Sigmoid colon (tissue), 7 donors: ENCODE results near the gene EFCAB9. TPM values are rescaled to one million over a fixed set of nuclear protein-coding genes. Genes with fewer than 3 reads are reported as not detected.
"Not testable (repeated sequence)": the region's sequence is repeated elsewhere in the genome, so short reads cannot be mapped to it uniquely, and the experiment has no call there.

Experiments used
- DNase-seq: peaks from one replicate; pipeline ENCODE4 v3.0.0-alpha.2; 2019
- H3K27ac ChIP-seq, 4 donors: fragments of 200-600 bp; sonication (generic); one replicate each; pipeline ENCODE4 v1.5.1; 2016 to 2019; ENCODE audit warnings: mild to moderate bottlenecking in 1 of 4
- H3K27me3 ChIP-seq, 3 donors: fragments of 200-600 bp; sonication (generic); one replicate each; pipeline ENCODE4 v1.5.1; 2019; ENCODE audit warnings: mild to moderate bottlenecking in 1 of 3
- H3K36me3 ChIP-seq, 4 donors: fragments of 200-600 bp; sonication (generic); one replicate each; pipeline ENCODE4 v1.5.1; 2016 to 2019
- H3K4me1 ChIP-seq, 4 donors: fragments of 200-600 bp; sonication (generic); one replicate each; pipeline ENCODE4 v1.5.1; 2017 to 2019
- H3K4me3 ChIP-seq, 4 donors: fragments of 200-600 bp; sonication (generic); one replicate each; pipeline ENCODE4 v1.5.1; 2017 to 2019; ENCODE audit warnings: mild to moderate bottlenecking in 2 of 4, moderate library complexity in 1 of 4
- H3K9me3 ChIP-seq, 4 donors: fragments of 200-600 bp in 3 of 4; sonication (generic) in 3 of 4; one replicate each; pipeline versions ENCODE4 v1.5.1 to v1.6.1; 2013 to 2019
- EP300 ChIP-seq, 4 donors: sonication (generic); formaldehyde crosslinking; IDR thresholded peaks; one replicate each; pipeline ENCODE4 v1.6.1; 2017; ENCODE audit warnings: antibody characterized with exemption in 4 of 4
- POLR2A ChIP-seq, 2 donors: fragments of 450-650 bp; IDR thresholded peaks; one replicate each; pipeline ENCODE4 v1.6.1; 2016; ENCODE audit warnings: antibody characterized with exemption in 2 of 2, mild to moderate bottlenecking in 2 of 2, moderate library complexity in 2 of 2
- POLR2AphosphoS5 ChIP-seq, 4 donors: sonication (generic); formaldehyde crosslinking; IDR thresholded peaks; one replicate each; pipeline ENCODE4 v1.6.1; 2017; ENCODE audit warnings: antibody characterized with exemption in 4 of 4
- WGBS, 2 donors: extraction: QIAGEN DNeasy Blood & Tissue Kit; methylation state at CpG; one replicate each; pipeline ENCODE4 v1.1.7; 2013; 5-methylcytosine and 5-hydroxymethylcytosine counted together
- intact Hi-C: fragments of 100-400 bp; cut with DNase I; formaldehyde crosslinking; loops from one replicate; pipeline ENCODE4 v1.15.1; 2023
- polyA plus RNA-seq, 3 donors: library from polyadenylated mRNA; stranded (reverse); fragments of 200-250 nt; gene quantifications; one replicate each; pipeline ENCODE4 v1.2.3, GENCODE V29; 2013
- total RNA-seq, 4 donors: library from RNA; depleted of rRNA; stranded (reverse); fragments of >200 nt; gene quantifications; one replicate each; pipeline ENCODE4 v1.1.0, GENCODE V29; 2016
- TF ChIP-seq, protein P1 (sequence below), 4 experiments: fragments of 450-650 bp in 3 of 4; fragments of 200-600 bp in 1 of 4; IDR thresholded peaks; one replicate each; pipeline ENCODE4 v1.5.1; 2016 to 2019; ENCODE audit warnings: antibody characterized with exemption in 4 of 4, mild to moderate bottlenecking in 3 of 4, moderate library complexity in 2 of 4
- donor health status: healthy with polysubstance abuse.
- donor health status: Bipolar disorder and iron deficiency.
- donor health status: healthy.

EFCAB9 gene
- total and polyA plus RNA-seq, 7 donors = not detected

DNA sequence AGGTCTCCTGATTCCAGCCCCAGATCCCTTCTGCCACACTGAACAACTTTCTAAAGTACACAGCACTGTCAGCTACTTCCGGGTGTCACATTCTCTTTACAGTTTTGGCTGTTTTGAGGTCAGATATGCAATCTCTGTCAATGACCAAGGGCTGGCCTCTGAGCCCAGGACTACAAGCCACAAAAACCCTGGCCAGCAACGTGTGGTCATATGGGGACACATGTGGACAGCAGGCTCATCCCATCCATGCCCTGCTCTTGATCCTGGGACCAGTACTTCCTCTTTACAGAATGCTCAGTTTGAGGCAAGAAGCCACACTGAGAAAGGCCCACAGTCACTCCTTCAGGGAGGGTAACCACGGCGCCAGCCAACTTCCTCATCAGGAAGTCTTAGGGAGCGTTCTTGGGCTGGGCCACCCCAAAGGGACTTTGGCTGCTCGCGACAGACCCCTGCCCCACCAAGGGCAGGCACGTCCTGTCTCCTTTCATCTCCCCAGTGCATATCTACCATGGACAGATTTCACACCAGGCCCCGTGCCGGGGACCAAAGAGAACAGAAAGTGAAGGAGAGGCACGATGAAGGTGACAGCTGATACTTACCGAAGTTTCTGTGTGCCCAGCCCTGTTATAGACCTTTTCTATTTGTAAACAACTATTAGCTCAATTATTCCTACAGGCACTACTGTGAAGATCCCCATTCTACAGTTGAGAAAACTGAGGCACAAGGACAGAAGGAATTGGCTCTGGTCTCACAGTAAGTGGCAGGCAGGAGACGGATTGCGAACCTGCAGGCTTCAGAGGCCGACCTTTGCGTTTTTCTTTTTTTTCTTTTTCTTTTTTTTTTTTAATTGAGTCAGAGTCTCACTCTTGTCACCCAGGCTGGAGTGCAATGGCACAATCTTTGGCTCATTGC, 43.2 kb upstream of the EFCAB9 start:
- H3K36me3 ChIP-seq = peaks cover 0 to 16% (median 0%) of the 10 kb centered on the region in 4 donors
- H3K27ac ChIP-seq = peak overlapping the region in 2 of 4 donors; percentile 7 to 38
- intact Hi-C loops = no loop called here
- peak; percentile 79 for DNase-seq
- H3K4me3 ChIP-seq = no peak overlapping the region
- no peak for TF ChIP-seq POLR2AphosphoS5 (IDR thresholded peaks at IDR 0.05)
- WGBS, 2 donors = 54 to 72% methylated on average over 16 of the region's 16 CpGs
- H3K27me3 ChIP-seq = no peaks in the 10 kb centered on the region
- H3K9me3 ChIP-seq = no peaks in the 10 kb centered on the region
- H3K4me1 ChIP-seq = no peaks in the 10 kb centered on the region

DNA sequence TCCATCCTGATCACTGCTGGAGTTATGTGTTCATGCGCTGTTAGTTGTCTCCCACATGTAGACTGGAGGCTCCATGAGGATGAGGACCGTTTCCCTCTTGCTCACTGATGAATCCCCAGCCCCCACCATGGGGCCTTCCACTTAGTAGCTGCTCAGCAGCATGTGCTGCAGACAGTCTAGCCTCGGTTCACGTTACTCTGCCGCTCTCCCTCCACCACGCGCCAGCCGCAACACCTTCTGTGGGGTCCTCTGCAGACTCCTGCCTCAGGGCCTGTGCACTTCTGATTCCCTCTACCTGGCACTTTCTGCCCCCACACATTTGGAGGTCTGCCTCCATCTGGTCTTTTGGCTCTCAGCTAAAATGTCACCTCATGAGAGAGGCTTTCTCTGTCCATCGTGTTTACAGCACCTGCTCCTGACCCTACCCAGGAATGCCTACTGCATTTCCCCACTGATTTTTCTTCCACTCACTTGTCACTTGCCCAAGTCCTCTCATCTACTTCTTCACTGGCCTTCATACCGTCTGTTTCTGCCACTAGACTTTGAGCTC, 42.2 kb upstream of the EFCAB9 start:
- 94 to 95% methylated on average over 10 of the region's 10 CpGs for WGBS, 2 donors
- no peaks in the 10 kb centered on the region for H3K4me1 ChIP-seq
- no peaks in the 10 kb centered on the region for H3K27me3 ChIP-seq
- no peak for DNase-seq
- intact Hi-C loops = no loop called here
- no peaks in the 10 kb centered on the region for H3K9me3 ChIP-seq
- no peak overlapping the region for H3K27ac ChIP-seq
- peaks cover 0 to 22% (median 0%) of the 10 kb centered on the region in 4 donors for H3K36me3 ChIP-seq
- TF ChIP-seq POLR2AphosphoS5 (IDR thresholded peaks at IDR 0.05) = no peak
- TF ChIP-seq POLR2A (IDR thresholded peaks at IDR 0.05) = no peak
- TF ChIP-seq EP300 (IDR thresholded peaks at IDR 0.05) = no peak
- TF ChIP-seq, protein P1, sequence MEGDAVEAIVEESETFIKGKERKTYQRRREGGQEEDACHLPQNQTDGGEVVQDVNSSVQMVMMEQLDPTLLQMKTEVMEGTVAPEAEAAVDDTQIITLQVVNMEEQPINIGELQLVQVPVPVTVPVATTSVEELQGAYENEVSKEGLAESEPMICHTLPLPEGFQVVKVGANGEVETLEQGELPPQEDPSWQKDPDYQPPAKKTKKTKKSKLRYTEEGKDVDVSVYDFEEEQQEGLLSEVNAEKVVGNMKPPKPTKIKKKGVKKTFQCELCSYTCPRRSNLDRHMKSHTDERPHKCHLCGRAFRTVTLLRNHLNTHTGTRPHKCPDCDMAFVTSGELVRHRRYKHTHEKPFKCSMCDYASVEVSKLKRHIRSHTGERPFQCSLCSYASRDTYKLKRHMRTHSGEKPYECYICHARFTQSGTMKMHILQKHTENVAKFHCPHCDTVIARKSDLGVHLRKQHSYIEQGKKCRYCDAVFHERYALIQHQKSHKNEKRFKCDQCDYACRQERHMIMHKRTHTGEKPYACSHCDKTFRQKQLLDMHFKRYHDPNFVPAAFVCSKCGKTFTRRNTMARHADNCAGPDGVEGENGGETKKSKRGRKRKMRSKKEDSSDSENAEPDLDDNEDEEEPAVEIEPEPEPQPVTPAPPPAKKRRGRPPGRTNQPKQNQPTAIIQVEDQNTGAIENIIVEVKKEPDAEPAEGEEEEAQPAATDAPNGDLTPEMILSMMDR (IDR thresholded peaks at IDR 0.05) = no peak
- H3K4me3 ChIP-seq = no peak overlapping the region

DNA sequence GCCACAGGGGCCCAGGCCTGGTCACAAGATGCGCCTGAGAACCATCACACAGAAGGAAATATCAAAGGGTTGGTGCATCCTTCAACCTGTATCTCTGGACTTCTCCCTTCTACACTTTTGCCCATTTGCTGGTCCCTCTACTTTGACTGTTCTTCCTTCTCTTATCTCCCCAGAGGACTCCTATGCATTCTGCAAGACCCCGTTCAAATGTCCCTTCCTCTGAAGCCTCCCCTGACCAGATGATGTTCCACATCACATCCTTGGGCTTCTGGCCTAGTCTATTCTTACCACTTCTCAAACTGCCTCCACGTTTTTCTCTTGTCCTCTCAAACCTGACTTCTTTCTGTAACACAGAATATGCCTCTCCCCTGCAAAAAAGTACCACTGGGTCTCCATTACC, 40.3 kb upstream of the EFCAB9 start:
- intact Hi-C loops = no loop called here
- no peaks in the 10 kb centered on the region for H3K27me3 ChIP-seq
- no peak for TF ChIP-seq POLR2AphosphoS5 (IDR thresholded peaks at IDR 0.05)
- TF ChIP-seq POLR2A (IDR thresholded peaks at IDR 0.05) = no peak
- no peak for TF ChIP-seq EP300 (IDR thresholded peaks at IDR 0.05)
- TF ChIP-seq, protein P1 (IDR thresholded peaks at IDR 0.05) = no peak
- no peaks in the 10 kb centered on the region for H3K9me3 ChIP-seq
- H3K36me3 ChIP-seq = peaks cover 0 to 22% (median 0%) of the 10 kb centered on the region in 4 donors
- no peak overlapping the region for H3K4me3 ChIP-seq
- no peak overlapping the region for H3K27ac ChIP-seq
- H3K4me1 ChIP-seq = no peaks in the 10 kb centered on the region
- 94 to 95% methylated on average over 3 of the region's 3 CpGs for whole genome bisulfite sequencing, 2 donors
- DNase-seq = no peak

DNA sequence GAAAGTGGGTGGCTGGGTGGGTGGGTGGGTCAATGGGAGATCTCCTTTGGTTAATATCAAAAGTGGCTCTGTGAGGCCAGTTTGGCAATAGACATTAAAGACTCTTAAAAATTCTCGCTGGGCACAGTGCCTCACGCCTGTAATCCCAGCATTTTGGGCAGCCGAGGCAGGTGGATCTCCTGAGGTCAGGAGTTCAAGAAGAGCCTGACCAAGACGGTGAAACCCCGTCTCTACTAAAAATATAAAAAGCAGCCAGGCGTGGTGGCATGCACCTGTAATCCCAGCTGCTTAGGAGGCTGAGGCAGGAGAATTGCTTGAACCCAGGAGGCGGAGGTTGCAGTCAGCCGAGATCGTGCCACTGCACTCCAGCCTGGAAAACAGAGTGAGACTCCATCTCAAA, 38.9 kb upstream of the EFCAB9 start:
- H3K36me3 ChIP-seq = peaks cover 0 to 22% (median 0%) of the 10 kb centered on the region in 4 donors
- H3K27me3 ChIP-seq, H3K9me3 ChIP-seq, H3K27ac ChIP-seq, DNase-seq, H3K4me1 ChIP-seq, intact Hi-C loops, H3K4me3 ChIP-seq: not testable (repeated sequence)
- WGBS, 2 donors = 89 to 94% methylated on average over 9 of the region's 9 CpGs

DNA sequence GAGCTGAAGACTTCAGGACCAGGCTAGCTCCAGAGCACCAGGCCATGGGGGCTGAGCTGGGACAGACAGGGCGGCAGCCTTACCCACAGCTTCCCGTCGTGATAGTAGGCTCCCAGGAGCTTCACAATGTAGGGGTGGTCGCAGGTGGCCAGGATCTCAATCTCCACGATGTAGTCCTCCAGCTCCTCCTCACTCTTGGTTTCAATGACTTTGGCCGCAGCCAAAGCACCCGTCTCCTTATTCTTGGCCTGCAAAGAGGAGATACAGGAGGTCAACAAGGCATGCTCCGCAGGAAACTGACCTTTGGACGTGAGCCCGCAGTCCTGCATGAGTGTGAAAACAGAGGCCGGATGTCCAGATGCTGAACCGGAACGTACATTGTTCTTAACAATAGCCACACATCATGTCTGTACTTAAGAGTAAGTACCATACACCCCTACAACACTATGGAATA, 37.4 kb upstream of the EFCAB9 start:
- H3K4me3 ChIP-seq = no peak overlapping the region
- WGBS, 2 donors = 90 to 95% methylated on average over 13 of the region's 13 CpGs
- H3K36me3 ChIP-seq = peaks cover 0 to 22% (median 0%) of the 10 kb centered on the region in 4 donors
- no peaks in the 10 kb centered on the region for H3K27me3 ChIP-seq
- H3K27ac ChIP-seq = no peak overlapping the region
- DNase-seq = no peak
- no peak for TF ChIP-seq POLR2A (IDR thresholded peaks at IDR 0.05)
- no peaks in the 10 kb centered on the region for H3K9me3 ChIP-seq
- no peaks in the 10 kb centered on the region for H3K4me1 ChIP-seq
- intact Hi-C loops = no loop called here

DNA sequence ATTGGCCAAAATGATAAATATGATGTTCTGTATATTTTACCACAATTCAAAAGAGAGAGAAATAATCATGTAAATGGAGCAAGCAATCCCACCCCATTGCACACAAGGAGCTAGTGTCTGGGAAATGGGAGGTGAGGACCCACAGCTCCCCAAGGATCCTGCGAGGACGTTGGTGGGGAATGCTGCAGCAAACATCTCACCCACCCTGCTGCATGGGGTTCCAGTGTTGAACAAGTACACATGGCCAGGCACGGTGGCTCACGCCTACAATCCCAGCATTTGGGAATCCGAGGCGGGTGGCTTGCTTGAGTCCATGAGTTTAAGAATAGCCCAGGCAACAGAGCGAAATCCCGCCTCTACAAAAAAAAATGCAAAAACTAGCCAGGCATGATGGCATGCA, 35.0 kb upstream of the EFCAB9 start:
- Histone ChIP-seq H3K4me3 (no peak overlapping the region), H3K4me1 (peaks cover 0 to 5% (median 0%) of the 10 kb centered on the region in 4 donors), H3K36me3 (peaks cover 0 to 22% (median 0%) of the 10 kb centered on the region in 4 donors), H3K9me3 (no peaks in the 10 kb centered on the region), H3K27me3 (no peaks in the 10 kb centered on the region), H3K27ac (no peak overlapping the region)
- intact Hi-C loops = no loop called here
- TF ChIP-seq POLR2AphosphoS5 (IDR thresholded peaks at IDR 0.05) (no peak), EP300 (IDR thresholded peaks at IDR 0.05) (no peak), POLR2A (IDR thresholded peaks at IDR 0.05) (no peak)
- TF ChIP-seq, protein P1 (IDR thresholded peaks at IDR 0.05) = no peak
- WGBS, 2 donors = 95 to 96% methylated on average over 8 of the region's 8 CpGs
- DNase-seq = no peak
